ENCODE data around the gene MAT1A.

Gene MAT1A

GRCh38 chr10:80289451-80290287 lies at the start of gene MAT1A:
Gene MAT1A, minus strand, starts transcription at chr10:80289658. Its CDS starts 235 bp downstream, at chr10:80289423.
- Histone ChIP-seq H3K9me3 (ENCODE audit: low read length) (no peaks in the 10 kb centered on the region), H3K4me1 (ENCODE audit: insufficient read depth, low read length) (no peaks in the 10 kb centered on the region), H3K36me3 (ENCODE audit: insufficient read depth, low read length) (no peaks in the 10 kb centered on the region), H3K4me3 (ENCODE audit: low read length) (no peak within 1 kb of the TSS), H3K27me3 (ENCODE audit: insufficient read depth, low read length) (no peaks in the 10 kb centered on the region), H2AFZ (ENCODE audit: low read depth, low read length) (no peak within 1 kb of the TSS)

GRCh38 chr10:80333983-80334382 lies 44.5 kb upstream of the MAT1A start:
- H3K27me3 ChIP-seq (ENCODE audit: insufficient read depth, low read length), result peaks cover 2% of the 10 kb centered on the region
- no peak overlapping the region for H2AFZ ChIP-seq (ENCODE audit: low read depth, low read length)
- no peaks in the 10 kb centered on the region for H3K4me1 ChIP-seq (ENCODE audit: insufficient read depth, low read length)

GRCh38 chr10:80324891-80325364 lies 35.5 kb upstream of the MAT1A start:
- Histone ChIP-seq H3K27me3 (ENCODE audit: insufficient read depth, low read length) (peaks cover 2% of the 10 kb centered on the region), H3K9me3 (ENCODE audit: low read length) (no peaks in the 10 kb centered on the region), H3K4me3 (ENCODE audit: low read length) (no peak overlapping the region), H3K4me1 (ENCODE audit: insufficient read depth, low read length) (peaks cover 4% of the 10 kb centered on the region), H2AFZ (ENCODE audit: low read depth, low read length) (no peak overlapping the region), H3K36me3 (ENCODE audit: insufficient read depth, low read length) (no peaks in the 10 kb centered on the region)

More at GRCh38 chr10:80333983-80334382, 44.5 kb upstream of the MAT1A start:
- no peak overlapping the region for H3K4me3 ChIP-seq (ENCODE audit: low read length)
- H3K36me3 ChIP-seq (ENCODE audit: insufficient read depth, low read length), result no peaks in the 10 kb centered on the region
- H3K9me3 ChIP-seq (ENCODE audit: low read length), result no peaks in the 10 kb centered on the region

- no peaks in the 10 kb centered on the region for H3K9me3 ChIP-seq (ENCODE audit: low read length)
Observed at GRCh38 chr10:80324086-80324485, 34.6 kb upstream of the MAT1A start.

GRCh38 chr10:80323311-80323710 lies 33.9 kb upstream of the MAT1A start:
- H3K4me3 ChIP-seq (ENCODE audit: low read length), result no peak overlapping the region
- peaks cover 2% of the 10 kb centered on the region for H3K27me3 ChIP-seq (ENCODE audit: insufficient read depth, low read length)
- H3K4me1 ChIP-seq (ENCODE audit: insufficient read depth, low read length), result peaks cover 4% of the 10 kb centered on the region
- H3K9me3 ChIP-seq (ENCODE audit: low read length), result no peaks in the 10 kb centered on the region
- no peak overlapping the region for H2AFZ ChIP-seq (ENCODE audit: low read depth, low read length)
- no peaks in the 10 kb centered on the region for H3K36me3 ChIP-seq (ENCODE audit: insufficient read depth, low read length)

More at GRCh38 chr10:80324086-80324485, 34.6 kb upstream of the MAT1A start:
- peaks cover 2% of the 10 kb centered on the region for H3K27me3 ChIP-seq (ENCODE audit: insufficient read depth, low read length)
- no peak overlapping the region for H2AFZ ChIP-seq (ENCODE audit: low read depth, low read length)
- no peak overlapping the region for H3K4me3 ChIP-seq (ENCODE audit: low read length)
- H3K4me1 ChIP-seq (ENCODE audit: insufficient read depth, low read length), result peaks cover 4% of the 10 kb centered on the region
- no peaks in the 10 kb centered on the region for H3K36me3 ChIP-seq (ENCODE audit: insufficient read depth, low read length)

GRCh38 chr10:80322711-80323110 lies 33.3 kb upstream of the MAT1A start:
- H3K4me3 ChIP-seq (ENCODE audit: low read length), result no peak overlapping the region
- no peak overlapping the region for H2AFZ ChIP-seq (ENCODE audit: low read depth, low read length)
- peaks cover 4% of the 10 kb centered on the region for H3K4me1 ChIP-seq (ENCODE audit: insufficient read depth, low read length)

GRCh38 chr10:80322158-80322557 lies 32.7 kb upstream of the MAT1A start:
- peaks cover 4% of the 10 kb centered on the region for H3K4me1 ChIP-seq (ENCODE audit: insufficient read depth, low read length)
- no peak overlapping the region for H2AFZ ChIP-seq (ENCODE audit: low read depth, low read length)
- peaks cover 2% of the 10 kb centered on the region for H3K27me3 ChIP-seq (ENCODE audit: insufficient read depth, low read length)
- no peak overlapping the region for H3K4me3 ChIP-seq (ENCODE audit: low read length)
- no peaks in the 10 kb centered on the region for H3K9me3 ChIP-seq (ENCODE audit: low read length)
- no peaks in the 10 kb centered on the region for H3K36me3 ChIP-seq (ENCODE audit: insufficient read depth, low read length)

More at GRCh38 chr10:80322711-80323110, 33.3 kb upstream of the MAT1A start:
- Histone ChIP-seq H3K9me3 (ENCODE audit: low read length) (no peaks in the 10 kb centered on the region), H3K36me3 (ENCODE audit: insufficient read depth, low read length) (no peaks in the 10 kb centered on the region), H3K27me3 (ENCODE audit: insufficient read depth, low read length) (peaks cover 2% of the 10 kb centered on the region)

- Histone ChIP-seq H3K9me3 (ENCODE audit: low read length) (no peaks in the 10 kb centered on the region), H3K4me1 (ENCODE audit: insufficient read depth, low read length) (peaks cover 4% of the 10 kb centered on the region), H3K4me3 (ENCODE audit: low read length) (no peak overlapping the region), H2AFZ (ENCODE audit: low read depth, low read length) (no peak overlapping the region), H3K27me3 (ENCODE audit: insufficient read depth, low read length) (peaks cover 2% of the 10 kb centered on the region), H3K36me3 (ENCODE audit: insufficient read depth, low read length) (no peaks in the 10 kb centered on the region)
Observed at GRCh38 chr10:80321183-80321582, 31.7 kb upstream of the MAT1A start.

- H3K27me3 ChIP-seq (ENCODE audit: insufficient read depth, low read length), result peaks cover 2% of the 10 kb centered on the region
- H2AFZ ChIP-seq (ENCODE audit: low read depth, low read length), result no peak overlapping the region
- peaks cover 4% of the 10 kb centered on the region for H3K4me1 ChIP-seq (ENCODE audit: insufficient read depth, low read length)
- H3K36me3 ChIP-seq (ENCODE audit: insufficient read depth, low read length), result no peaks in the 10 kb centered on the region
- no peaks in the 10 kb centered on the region for H3K9me3 ChIP-seq (ENCODE audit: low read length)
- no peak overlapping the region for H3K4me3 ChIP-seq (ENCODE audit: low read length)
Observed at GRCh38 chr10:80320377-80320776, 30.9 kb upstream of the MAT1A start.

GRCh38 chr10:80319725-80320290 lies 30.4 kb upstream of the MAT1A start:
- Histone ChIP-seq H2AFZ (ENCODE audit: low read depth, low read length) (no peak overlapping the region), H3K9me3 (ENCODE audit: low read length) (no peaks in the 10 kb centered on the region), H3K27me3 (ENCODE audit: insufficient read depth, low read length) (peaks cover 2% of the 10 kb centered on the region), H3K4me1 (ENCODE audit: insufficient read depth, low read length) (peaks cover 4% of the 10 kb centered on the region), H3K4me3 (ENCODE audit: low read length) (no peak overlapping the region), H3K36me3 (ENCODE audit: insufficient read depth, low read length) (no peaks in the 10 kb centered on the region)

GRCh38 chr10:80319318-80319717 lies 29.9 kb upstream of the MAT1A start:
- H3K36me3 ChIP-seq (ENCODE audit: insufficient read depth, low read length), result no peaks in the 10 kb centered on the region
- no peaks in the 10 kb centered on the region for H3K9me3 ChIP-seq (ENCODE audit: low read length)
- H2AFZ ChIP-seq (ENCODE audit: low read depth, low read length), result no peak overlapping the region
- no peak overlapping the region for H3K4me3 ChIP-seq (ENCODE audit: low read length)
- H3K4me1 ChIP-seq (ENCODE audit: insufficient read depth, low read length), result peaks cover 4% of the 10 kb centered on the region
- H3K27me3 ChIP-seq (ENCODE audit: insufficient read depth, low read length), result peaks cover under 1% of the 10 kb centered on the region

GRCh38 chr10:80318742-80319141 lies 29.3 kb upstream of the MAT1A start:
- Histone ChIP-seq H3K36me3 (ENCODE audit: insufficient read depth, low read length) (no peaks in the 10 kb centered on the region), H3K4me1 (ENCODE audit: insufficient read depth, low read length) (peaks cover 4% of the 10 kb centered on the region), H3K27me3 (ENCODE audit: insufficient read depth, low read length) (no peaks in the 10 kb centered on the region), H2AFZ (ENCODE audit: low read depth, low read length) (no peak overlapping the region), H3K9me3 (ENCODE audit: low read length) (no peaks in the 10 kb centered on the region), H3K4me3 (ENCODE audit: low read length) (no peak overlapping the region)

- Histone ChIP-seq H3K4me1 (ENCODE audit: insufficient read depth, low read length) (no peaks in the 10 kb centered on the region), H3K36me3 (ENCODE audit: insufficient read depth, low read length) (no peaks in the 10 kb centered on the region), H2AFZ (ENCODE audit: low read depth, low read length) (no peak overlapping the region), H3K4me3 (ENCODE audit: low read length) (no peak overlapping the region), H3K9me3 (ENCODE audit: low read length) (no peaks in the 10 kb centered on the region), H3K27me3 (ENCODE audit: insufficient read depth, low read length) (no peaks in the 10 kb centered on the region)
Observed at GRCh38 chr10:80315391-80315790, 25.9 kb upstream of the MAT1A start.

All from neuron (in vitro differentiated cells).